Stimulated activated CD4-positive, alpha-beta T cell treated with anti-CD3 and anti-CD28 coated beads, Interleukin-4, amount 100 ng/mL, for 1 hour (primary cell): ENCODE results near the gene SQSTM1.

ENCODE experiments used
- DNase-seq: peaks from one replicate; pipeline ENCODE4 v3.0.0-alpha.2; 2020

The SQSTM1 gene

GRCh38 chr5:179874536-179875292 lies 54.0 kb downstream of the SQSTM1 start:
- DNase-seq: no peak

- no peak for DNase-seq
These were observed 55.3 kb downstream of the SQSTM1 start for GRCh38 chr5:179875741-179876609.

DNA sequence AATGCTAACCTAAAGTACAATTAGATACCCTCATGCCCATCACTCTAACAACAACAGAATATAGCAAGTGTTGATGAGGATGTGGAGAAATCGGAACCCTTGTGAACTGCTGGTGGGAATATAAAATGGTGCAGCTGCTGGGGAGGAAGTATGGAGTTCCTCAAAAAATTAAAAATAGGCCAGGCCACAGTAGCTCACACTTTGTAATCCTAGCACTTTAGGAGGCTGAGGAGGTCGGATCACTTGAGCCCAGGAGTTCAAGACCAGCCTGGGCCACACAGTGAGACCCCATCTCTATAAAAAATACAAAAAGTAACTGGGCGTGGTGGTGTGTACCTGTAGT lies 55.9 kb downstream of the SQSTM1 start:
- DNase-seq: no peak

GRCh38 chr5:179878222-179879002 lies 57.7 kb downstream of the SQSTM1 start:
- no peak for DNase-seq

- DNase-seq: no peak
These were observed 58.4 kb downstream of the SQSTM1 start for GRCh38 chr5:179879003-179879689.

DNA sequence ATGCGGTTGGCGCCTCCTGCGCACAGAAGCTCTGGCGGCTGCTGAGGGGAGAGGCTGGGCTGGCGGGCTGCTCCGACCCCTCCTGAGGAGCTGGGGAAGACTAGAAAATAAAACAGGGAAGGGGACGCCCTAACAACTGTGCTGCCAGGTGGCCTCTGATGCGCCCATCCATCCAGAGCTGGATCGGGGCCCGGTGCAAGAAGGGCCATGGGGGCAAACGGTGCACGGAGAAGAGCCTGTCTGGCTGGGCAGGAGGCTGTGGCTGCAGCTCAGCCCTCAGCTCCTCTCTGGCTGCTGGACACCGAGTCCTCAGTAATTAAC lies 58.9 kb downstream of the SQSTM1 start:
- no peak for DNase-seq

- DNase-seq: no peak
These were observed 59.5 kb downstream of the SQSTM1 start for GRCh38 chr5:179880066-179880650.

- no peak for DNase-seq
These were observed 60.3 kb downstream of the SQSTM1 start for GRCh38 chr5:179880848-179881590.

- DNase-seq: no peak
These were observed 61.6 kb downstream of the SQSTM1 start for GRCh38 chr5:179882338-179882737.

DNA sequence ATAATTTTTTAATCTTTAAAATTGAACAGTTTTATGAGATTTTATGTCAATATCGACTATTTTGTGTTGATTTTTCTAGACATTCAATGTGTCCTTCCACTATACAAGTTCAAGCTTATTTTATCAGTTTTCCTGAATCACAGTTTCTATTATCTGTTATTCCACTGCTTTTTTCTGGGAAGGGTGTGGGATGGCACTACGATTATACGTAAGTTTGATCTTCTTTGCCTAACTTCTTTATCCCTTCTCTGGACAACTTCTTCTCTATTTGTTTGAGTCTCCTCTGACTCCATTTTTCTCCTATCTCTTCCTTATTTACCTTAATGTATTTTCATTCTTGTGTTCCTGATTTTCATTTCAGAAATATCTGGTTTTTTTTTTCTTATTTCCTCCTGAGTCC lies 62.5 kb downstream of the SQSTM1 start:
- no peak for DNase-seq

GRCh38 chr5:179885491-179886090 lies 64.9 kb downstream of the SQSTM1 start:
- DNase-seq: no peak

DNA sequence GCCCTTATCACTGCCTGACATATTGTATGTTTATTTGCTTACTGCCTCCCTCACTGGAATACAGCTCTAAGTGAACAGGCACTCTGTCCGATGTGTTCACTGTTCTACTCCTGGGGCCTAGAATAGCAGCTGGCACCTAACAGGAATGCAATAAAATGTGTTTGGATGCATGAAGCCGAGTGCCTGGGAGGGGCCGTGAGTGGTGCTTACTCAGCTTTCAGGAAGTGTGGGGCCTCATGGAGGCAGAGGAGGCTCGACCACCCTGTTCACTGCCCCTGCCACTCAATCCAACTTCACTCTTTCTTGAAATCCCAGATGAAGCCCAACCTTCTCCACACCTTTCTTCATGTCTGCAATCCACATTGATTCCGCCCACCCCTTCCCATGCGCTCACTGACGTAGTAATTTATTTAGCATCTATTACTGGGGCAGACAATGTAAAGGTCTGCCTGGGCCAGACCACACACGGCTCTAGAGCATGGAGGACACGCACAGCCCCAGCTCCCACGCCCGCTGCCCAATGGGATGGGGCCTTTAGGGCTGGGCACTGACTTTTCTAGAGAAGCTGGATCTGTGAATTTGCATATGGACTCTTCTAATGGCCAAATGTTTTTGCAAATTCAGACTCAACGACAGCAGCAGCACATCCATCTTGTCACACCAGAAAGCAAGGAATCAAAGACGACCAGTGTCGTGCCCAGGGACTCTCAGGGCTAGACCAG lies 65.6 kb downstream of the SQSTM1 start:
- DNase-seq: no peak

DNA sequence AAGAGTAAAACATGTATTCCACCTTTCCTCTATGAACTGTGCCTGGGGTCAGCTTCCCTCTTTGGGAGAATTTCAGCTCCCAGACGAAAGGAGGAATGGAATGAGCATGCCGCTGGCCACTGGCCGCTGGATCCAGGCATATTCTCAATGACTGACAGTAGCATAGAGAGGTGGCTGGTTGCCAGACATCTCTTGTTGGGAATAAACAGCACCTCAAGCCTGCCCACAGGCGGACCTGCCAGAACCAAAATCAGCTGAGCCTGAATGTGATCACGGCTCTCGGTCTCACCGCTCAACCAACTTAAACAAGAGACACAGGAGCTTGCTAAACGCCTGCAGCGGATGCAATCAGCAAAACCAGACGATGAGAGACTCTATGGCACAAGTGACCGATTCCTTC lies 66.4 kb downstream of the SQSTM1 start:
- DNase-seq: no peak
